HL-60 (cell line): Measurements from ENCODE around the gene DSCAML1.

Experiments used
- GABPA ChIP-seq: IDR thresholded peaks from 2 replicates; pipeline ENCODE4 v1.6.1; 2012; ENCODE audit warnings: low read depth
- TF ChIP-seq, protein P1 (sequence below): IDR thresholded peaks from one replicate; pipeline ENCODE4 v1.5.1; 2011; ENCODE audit warnings: low read length, control low read depth, inconsistent platforms; ENCODE audit not compliant: insufficient read depth

DNA sequence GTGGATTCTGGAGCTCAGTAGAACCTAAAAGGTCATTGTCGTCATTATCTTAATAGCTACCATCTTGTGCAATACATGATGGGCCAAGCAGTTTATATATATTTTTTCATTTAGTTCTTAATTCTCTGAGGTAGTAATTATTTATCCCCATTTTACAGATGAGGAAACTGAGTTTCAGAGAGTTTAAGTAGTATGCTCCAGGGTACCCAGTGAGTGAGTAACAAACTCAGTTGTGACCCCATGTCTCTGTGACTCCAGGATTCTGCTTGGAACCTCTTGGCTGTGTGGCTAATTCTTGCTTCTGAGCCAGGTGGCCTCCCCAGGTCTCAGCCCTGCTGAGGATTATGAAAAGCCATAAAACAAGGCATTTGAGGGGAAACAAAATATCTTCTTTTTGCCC lies 386.8 kb downstream of the DSCAML1 start:
- TF ChIP-seq, protein P1, sequence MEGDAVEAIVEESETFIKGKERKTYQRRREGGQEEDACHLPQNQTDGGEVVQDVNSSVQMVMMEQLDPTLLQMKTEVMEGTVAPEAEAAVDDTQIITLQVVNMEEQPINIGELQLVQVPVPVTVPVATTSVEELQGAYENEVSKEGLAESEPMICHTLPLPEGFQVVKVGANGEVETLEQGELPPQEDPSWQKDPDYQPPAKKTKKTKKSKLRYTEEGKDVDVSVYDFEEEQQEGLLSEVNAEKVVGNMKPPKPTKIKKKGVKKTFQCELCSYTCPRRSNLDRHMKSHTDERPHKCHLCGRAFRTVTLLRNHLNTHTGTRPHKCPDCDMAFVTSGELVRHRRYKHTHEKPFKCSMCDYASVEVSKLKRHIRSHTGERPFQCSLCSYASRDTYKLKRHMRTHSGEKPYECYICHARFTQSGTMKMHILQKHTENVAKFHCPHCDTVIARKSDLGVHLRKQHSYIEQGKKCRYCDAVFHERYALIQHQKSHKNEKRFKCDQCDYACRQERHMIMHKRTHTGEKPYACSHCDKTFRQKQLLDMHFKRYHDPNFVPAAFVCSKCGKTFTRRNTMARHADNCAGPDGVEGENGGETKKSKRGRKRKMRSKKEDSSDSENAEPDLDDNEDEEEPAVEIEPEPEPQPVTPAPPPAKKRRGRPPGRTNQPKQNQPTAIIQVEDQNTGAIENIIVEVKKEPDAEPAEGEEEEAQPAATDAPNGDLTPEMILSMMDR, result no peak
- TF ChIP-seq GABPA, result no peak
